RWPE2 (cell line): ENCODE data around the gene RNF150.

Experiments
- ATAC-seq: fragments of 200-7000 bp; cut with Tn5 transposase; 3 replicates; pipeline ENCODE4 v1.9.1; 2021; ENCODE audit warnings: low read depth
- DNase-seq: peaks from one replicate; pipeline ENCODE4 v3.0.0-alpha.2; 2020; ENCODE audit warnings: low spot score
- H3K27ac ChIP-seq: fragments of 450-650 bp; 2 replicates; pipeline ENCODE4 v1.5.1; 2017; ENCODE audit warnings: mild to moderate bottlenecking; ENCODE audit not compliant: poor library complexity, severe bottlenecking
- H3K27me3 ChIP-seq: fragments of 250-450 bp; sonication (Bioruptor Pico); 2 replicates; pipeline ENCODE4 v1.5.1; 2021; ENCODE audit warnings: mild to moderate bottlenecking, moderate library complexity; ENCODE audit not compliant: insufficient read depth, poor library complexity, severe bottlenecking
- H3K36me3 ChIP-seq: fragments of 250-450 bp; sonication (Bioruptor Pico); 2 replicates; pipeline ENCODE4 v1.5.1; 2020; ENCODE audit warnings: low read depth, mild to moderate bottlenecking, moderate library complexity
- H3K4me1 ChIP-seq: fragments of 250-450 bp; sonication (Bioruptor Pico); 2 replicates; pipeline ENCODE4 v1.5.1; 2021; ENCODE audit warnings: mild to moderate bottlenecking, moderate library complexity; ENCODE audit not compliant: insufficient read depth, poor library complexity, severe bottlenecking
- H3K4me3 ChIP-seq: fragments of 250-450 bp; sonication (Bioruptor Pico); 2 replicates; pipeline ENCODE4 v1.5.1; 2021; ENCODE audit warnings: mild to moderate bottlenecking, moderate library complexity; ENCODE audit not compliant: severe bottlenecking
- H3K9me3 ChIP-seq: fragments of 250-450 bp; sonication (Bioruptor Pico); 2 replicates; pipeline ENCODE4 v1.5.1; 2021; ENCODE audit warnings: mild to moderate bottlenecking, moderate library complexity; ENCODE audit not compliant: severe bottlenecking
- CTCF ChIP-seq: fragments of 450-650 bp; IDR thresholded peaks from one replicate; pipeline ENCODE4 v1.5.1; 2017; ENCODE audit warnings: mild to moderate bottlenecking, moderate library complexity; ENCODE audit not compliant: poor library complexity, severe bottlenecking

Gene RNF150

GRCh38 chr4:140851804-140852203, 281.5 kb downstream of the RNF150 start:
- Histone ChIP-seq H3K27me3 (no peaks in the 10 kb centered on the region), H3K4me1 (peaks cover 14% of the 10 kb centered on the region), H3K9me3 (no peaks in the 10 kb centered on the region), H3K36me3 (no peaks in the 10 kb centered on the region), H3K27ac (no peak overlapping the region), H3K4me3 (no peak overlapping the region)
- ATAC-seq = no peak
- no peak for TF ChIP-seq CTCF
- DNase-seq = no peak

GRCh38 chr4:140851032-140851636, 282.1 kb downstream of the RNF150 start:
- peak; percentile 70; the same call in 1 of the 3 replicates for ATAC-seq
- DNase-seq = no peak

GRCh38 chr4:140849526-140849925, 283.7 kb downstream of the RNF150 start:
- DNase-seq (no peak), ATAC-seq (no peak)
- Histone ChIP-seq H3K4me1 (no peaks in the 10 kb centered on the region), H3K27me3 (no peaks in the 10 kb centered on the region), H3K36me3 (no peaks in the 10 kb centered on the region), H3K27ac (no peak overlapping the region), H3K4me3 (no peak overlapping the region), H3K9me3 (no peaks in the 10 kb centered on the region)
- TF ChIP-seq CTCF = no peak

More at GRCh38 chr4:140851032-140851636, 282.1 kb downstream of the RNF150 start:
- peak; percentile 86 for TF ChIP-seq CTCF
- H3K27ac ChIP-seq = no peak overlapping the region
- H3K4me1 ChIP-seq = peaks cover 7% of the 10 kb centered on the region
- no peak overlapping the region for H3K4me3 ChIP-seq
- H3K27me3 ChIP-seq = no peaks in the 10 kb centered on the region
- no peaks in the 10 kb centered on the region for H3K36me3 ChIP-seq
- no peaks in the 10 kb centered on the region for H3K9me3 ChIP-seq

- no peak overlapping the region for H3K4me3 ChIP-seq
- DNase-seq = no peak
Observed at GRCh38 chr4:140846736-140847135, 286.5 kb downstream of the RNF150 start.

More at GRCh38 chr4:140846736-140847135, 286.5 kb downstream of the RNF150 start:
- no peak for ATAC-seq
- no peak overlapping the region for H3K27ac ChIP-seq
- no peaks in the 10 kb centered on the region for H3K27me3 ChIP-seq
- H3K4me1 ChIP-seq = no peaks in the 10 kb centered on the region
- no peaks in the 10 kb centered on the region for H3K36me3 ChIP-seq
- TF ChIP-seq CTCF = no peak
- H3K9me3 ChIP-seq = no peaks in the 10 kb centered on the region
